IPS DF 4.7 (cell line): ENCODE data around the gene BCL2.
"Not testable (repeated sequence)": the region's sequence is repeated elsewhere in the genome, so short reads cannot be mapped to it uniquely, and the experiment has no call there.

Source experiments
- DNase-seq: peaks from one replicate; pipeline ENCODE4 v3.0.0-alpha.2; 2013; ENCODE audit warnings: low spot score; ENCODE audit errors: extremely low read depth

Gene BCL2

GRCh38 chr18:63236406-63236805 is 83.2 kb downstream of the BCL2 start:
- DNase-seq = no peak

DNA sequence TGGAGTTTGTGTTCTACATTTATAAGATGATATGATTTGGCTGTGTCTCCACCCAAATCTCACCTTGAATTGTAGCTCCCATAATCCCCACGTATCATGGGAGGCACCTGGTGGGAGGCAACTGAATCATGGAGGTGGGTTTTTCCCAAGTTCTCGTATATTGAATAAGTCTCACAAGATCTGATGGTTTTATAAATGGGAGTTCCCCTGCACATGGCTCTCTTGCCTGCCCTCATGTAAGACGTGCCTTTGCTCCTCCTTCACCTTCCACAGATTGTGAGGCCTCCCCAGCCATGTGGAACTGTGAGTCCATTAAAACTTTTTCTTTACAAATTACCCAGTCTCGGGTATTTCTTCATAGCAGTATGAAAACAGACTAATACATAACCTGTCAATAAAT is 83.6 kb downstream of the BCL2 start:
- not testable (repeated sequence) for DNase-seq

- no peak for DNase-seq
Observed at GRCh38 chr18:63234841-63235240, 84.7 kb downstream of the BCL2 start.

- no peak for DNase-seq
Observed at GRCh38 chr18:63234432-63234831, 85.1 kb downstream of the BCL2 start.

- no peak for DNase-seq
Observed at GRCh38 chr18:63233334-63233733, 86.2 kb downstream of the BCL2 start.

GRCh38 chr18:63232826-63233225 is 86.7 kb downstream of the BCL2 start:
- no peak for DNase-seq

GRCh38 chr18:63229971-63230370 is 89.6 kb downstream of the BCL2 start:
- no peak for DNase-seq

GRCh38 chr18:63225434-63225833 is 94.1 kb downstream of the BCL2 start:
- DNase-seq = no peak

DNA sequence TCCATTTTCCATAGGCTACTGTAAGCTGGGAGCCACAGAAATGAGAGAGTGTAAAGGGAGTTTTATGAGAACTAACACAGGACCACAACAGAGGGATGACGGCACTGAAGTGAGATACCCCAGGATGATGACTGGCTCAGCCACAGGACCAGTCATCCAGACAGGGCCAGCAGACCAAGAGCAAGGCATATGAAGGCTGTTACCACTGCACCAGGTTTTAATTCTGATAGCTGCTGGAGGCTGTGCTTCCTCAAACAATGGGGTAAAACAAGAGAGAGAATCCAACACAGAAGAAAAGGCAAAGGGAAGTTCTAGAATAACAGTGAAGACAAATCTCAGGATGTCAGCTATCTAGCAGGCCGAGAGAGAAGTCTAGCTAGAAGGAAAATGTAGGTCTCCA is 94.9 kb downstream of the BCL2 start:
- no peak for DNase-seq

DNA sequence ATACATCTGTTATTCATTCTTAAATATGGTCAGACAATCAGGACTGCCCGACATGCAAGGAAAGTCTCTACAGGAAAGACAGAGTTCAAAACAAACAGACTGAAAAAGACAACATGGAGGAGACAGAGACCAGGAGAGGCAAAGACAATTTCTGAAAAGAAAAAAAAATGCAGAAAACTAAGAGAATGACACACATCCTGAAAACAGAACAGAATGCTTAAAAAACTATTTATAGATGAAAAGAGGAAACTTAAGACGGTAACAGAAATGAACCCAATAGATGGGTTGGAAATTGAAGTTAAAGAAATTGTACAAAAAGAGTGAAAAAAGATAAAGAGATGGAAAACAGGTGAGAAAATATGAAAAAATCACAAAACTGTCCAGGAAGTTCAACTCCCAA is 95.7 kb downstream of the BCL2 start:
- DNase-seq = no peak

- DNase-seq = no peak
Observed at GRCh38 chr18:63220903-63221302, 98.7 kb downstream of the BCL2 start.

GRCh38 chr18:63218472-63218871 is 101.1 kb downstream of the BCL2 start:
- no peak for DNase-seq

DNA sequence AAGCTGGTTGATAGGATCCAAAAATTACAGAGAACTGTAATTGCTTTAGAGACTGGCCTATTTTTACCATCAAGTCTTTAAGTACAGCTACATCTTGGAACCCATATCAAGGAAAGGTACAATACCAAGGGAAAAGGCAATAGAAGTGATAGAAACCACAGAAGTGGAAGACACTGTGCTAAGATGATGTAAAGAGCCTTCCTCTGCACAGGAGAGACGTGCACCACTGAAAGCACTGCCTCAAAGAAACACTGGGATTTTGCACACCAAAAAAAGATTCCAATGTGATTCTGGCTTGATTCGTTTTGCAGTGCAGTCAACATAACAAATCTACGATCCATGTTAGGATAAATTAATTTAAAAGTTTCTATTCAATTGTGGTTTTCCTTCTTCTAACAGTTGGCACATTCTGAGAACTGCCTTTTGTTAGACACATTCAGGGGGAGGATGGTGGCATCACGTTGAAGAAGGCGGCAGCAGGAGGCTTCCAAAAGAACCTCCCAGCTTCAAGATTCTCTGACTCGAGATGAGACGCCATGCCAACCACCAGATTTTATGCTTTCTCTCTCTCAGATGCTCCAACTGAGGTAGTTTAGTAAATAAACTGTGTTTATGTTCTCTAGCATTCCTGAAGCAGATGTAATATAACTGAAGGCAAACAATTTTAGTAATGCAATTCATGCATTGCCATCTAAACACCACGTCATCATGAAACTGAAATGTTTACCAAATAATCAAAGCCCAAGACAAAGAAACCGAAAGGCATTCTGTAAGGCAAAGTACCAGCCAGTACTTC is 102.9 kb downstream of the BCL2 start:
- DNase-seq = no peak

DNA sequence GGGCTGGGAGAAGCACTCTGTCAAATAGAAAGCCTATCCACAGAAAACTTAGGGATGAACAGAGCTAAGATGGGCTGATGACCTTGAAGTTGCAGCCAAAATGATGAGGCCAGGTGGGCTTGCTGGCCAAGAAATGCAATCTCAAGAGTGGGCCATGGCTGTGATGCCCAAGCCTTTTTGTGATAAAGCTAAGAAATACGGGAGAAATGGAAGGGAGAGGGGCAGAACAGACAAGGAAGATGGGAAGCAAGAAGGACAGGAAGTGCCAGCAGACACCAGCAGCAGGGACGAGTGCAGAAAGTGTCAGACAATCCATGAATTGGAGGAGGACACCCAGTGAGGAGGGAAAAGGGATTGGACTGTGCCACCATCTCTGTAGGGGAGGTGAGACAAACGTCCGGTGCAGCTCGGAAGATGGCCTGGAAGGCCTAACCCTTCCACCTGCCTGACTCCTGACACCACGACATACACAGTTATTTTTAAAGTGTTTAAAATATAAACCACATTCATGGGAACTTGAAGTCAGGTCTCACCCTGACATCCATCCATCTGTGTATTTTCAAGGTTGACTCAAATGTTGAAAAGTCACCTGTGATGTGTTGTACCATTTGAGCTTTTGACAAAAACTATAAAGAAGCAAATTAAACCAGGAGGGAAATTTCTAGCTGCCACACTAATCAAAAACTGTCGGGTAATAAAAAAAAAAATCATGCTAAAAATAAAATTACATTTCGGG is 105.5 kb downstream of the BCL2 start:
- no peak for DNase-seq

DNA sequence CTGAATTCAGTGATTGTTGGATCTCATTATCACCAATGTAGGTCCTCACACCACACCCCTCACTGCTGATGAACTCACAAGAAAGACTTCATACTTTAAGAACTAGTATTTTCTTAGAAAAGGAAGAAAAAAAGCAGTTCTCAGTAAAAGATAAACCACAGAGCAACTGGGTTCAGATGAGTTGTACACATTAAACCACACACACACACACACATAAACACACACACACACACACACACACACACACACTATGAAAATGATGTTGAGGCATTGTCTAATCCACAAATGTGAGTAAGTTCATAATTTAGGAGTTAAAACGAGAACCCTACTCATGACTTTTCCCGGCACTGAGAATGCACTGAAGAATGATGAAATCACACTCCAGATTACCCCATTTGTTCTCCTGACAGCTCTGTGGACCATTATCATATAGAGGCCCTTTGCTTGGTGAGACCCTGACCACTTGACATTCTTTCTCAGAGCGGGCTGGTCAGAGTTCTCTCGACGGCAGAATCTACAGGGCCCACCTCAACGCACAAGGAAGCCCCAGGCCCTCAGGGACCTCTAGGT is 106.2 kb downstream of the BCL2 start:
- no peak for DNase-seq

DNA sequence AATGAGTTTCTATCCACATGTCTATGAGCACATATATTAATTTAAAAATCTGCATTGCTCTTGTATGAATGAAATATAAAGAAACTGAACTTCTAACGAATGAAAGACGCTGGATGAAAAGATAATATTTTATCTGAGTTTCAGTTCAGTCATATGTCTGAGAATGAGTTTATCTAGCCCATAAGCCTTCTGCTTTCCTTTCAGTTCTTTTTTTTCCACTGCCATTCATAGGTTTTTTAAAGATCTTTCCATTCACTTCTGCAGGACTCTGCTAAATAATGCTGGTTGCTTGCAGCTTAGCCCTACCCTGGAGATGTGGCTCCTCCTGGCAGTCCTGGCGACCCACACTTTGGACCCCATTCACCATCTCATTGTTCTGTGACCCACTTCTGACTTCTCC is 109.0 kb downstream of the BCL2 start:
- no peak for DNase-seq

DNA sequence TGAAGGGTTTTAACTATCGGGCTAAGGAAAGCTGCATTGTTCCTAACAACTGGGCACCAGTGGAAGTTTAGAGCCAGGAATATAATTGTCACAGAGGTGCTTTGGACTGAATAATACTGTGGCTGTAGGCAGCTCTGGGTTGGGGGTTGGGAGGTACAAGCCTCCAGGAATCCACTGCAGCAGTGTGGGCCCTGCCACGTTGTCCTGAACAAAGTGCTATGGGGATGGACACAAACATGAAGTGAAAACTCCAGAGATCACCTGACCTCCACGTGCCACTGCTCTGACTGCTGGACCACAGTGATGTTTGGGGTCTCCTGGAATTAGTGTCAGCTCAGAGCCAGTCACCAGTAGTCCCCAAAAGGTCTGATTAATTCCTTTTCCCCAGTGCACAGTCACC is 110.9 kb downstream of the BCL2 start:
- DNase-seq = no peak

DNA sequence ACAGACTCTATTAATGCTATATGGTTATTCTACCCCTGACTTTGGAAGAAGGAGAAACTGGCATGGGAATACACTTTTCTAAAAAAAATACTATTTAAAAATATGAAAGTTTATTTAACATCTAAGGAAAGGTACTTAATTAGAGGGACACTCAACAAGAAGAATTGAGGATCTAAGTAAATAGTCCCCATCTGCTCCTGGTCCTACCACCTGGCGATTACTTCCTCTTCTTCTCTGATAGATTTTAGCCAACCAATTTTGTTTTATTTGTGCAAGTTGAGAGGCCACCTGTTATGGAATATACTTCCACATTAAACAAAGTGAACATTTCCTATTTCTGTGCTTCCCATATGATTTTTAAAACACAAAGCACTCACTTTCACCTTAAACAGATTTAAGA is 111.7 kb downstream of the BCL2 start:
- no peak for DNase-seq

DNA sequence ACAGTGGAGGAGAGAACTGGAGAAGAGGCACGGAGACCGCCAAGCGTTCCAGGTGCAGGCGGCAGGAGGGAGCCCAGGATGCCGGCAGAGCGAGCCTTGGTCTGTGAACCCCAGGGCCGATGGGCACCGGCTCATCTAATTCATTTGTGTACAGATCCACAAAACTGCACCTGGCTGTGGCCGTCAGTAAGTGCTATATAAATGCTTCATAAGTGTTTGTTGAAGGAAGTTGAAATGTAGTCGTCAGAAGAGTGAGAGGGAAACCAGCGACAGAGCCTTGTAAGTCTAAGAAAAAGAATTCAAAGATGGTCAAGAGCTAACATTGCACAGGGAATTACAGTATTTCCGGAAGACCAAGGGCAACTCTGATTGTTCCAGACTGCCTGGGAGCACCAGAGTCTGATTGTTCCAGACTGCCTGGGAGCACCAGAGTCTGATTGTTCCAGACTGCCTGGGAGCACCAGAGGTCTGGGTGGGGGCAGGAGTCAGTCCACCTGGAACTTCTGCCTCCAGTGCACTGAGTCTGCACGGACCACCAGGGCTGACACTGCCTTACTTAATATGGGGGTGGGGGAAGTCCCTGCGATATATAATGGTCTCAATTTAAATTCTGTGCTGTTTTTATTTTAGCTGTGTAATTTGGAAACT is 112.3 kb downstream of the BCL2 start:
- DNase-seq = no peak

DNA sequence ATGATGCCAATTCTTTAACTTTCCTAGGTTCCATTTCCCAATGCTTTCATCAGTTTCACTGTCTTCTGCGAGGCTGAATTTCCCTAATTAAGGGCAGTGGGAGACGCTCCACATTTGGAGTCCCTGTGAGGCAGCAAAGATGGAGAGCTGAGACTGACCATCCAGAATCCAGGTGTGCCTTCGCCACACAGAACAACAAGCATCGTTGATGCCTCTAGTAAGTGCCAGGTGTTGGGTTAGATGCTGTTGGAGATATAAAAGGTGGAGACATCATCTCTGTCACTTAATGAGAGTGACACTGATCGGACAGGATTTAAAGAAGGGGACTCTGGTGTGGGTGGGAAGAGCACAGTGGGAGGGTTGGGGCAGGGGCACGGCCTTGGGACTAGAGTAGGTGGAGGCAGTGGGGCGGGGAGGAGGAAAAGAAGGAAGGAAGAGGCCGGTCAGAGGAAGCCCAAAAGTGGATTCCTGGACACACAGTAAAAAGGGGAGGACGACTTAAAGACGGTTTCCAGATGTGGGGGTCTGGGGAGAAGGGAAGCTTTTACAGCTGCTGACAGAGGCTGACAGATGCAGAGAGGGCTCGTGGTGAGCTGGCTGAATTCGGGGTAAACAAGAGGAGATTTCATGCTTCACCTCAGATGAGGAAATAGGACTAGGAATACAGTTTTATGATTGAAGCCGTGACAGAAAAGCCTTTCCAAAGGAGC is 113.0 kb downstream of the BCL2 start:
- no peak for DNase-seq

GRCh38 chr18:63205791-63206252 is 113.7 kb downstream of the BCL2 start:
- DNase-seq = no peak
